Measurements from ENCODE around the gene AHSA1. TPM values are rescaled to one million over a fixed set of nuclear protein-coding genes. Genes with fewer than 3 reads are reported as not detected.

AHSA1 gene
- total and polyA plus RNA-seq, 2 of the 8 experiments (the other 6 are each of a cell fraction or from before 2014, with no cell fraction given) = 155 to 221 TPM

DNA sequence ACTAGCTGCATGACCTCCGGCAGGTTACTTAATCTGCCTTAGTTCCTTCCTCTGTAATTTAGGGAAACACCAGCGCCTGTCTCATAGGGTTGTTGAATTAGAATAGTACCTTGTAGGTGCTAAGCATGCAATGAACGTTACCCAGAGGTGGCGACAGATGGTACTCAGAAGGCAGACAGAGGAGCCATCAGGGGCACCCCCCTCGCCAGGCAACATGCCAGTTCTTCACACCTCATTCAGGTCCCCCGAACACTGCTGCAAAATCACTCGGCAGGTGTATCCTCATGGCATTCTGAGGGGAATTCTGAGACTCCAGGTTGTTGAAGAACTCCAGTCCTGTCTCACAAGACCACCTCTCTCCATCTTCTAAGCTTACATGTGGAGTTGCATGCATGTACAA is 30.7 kb downstream of the AHSA1 start (continued):
- TF ChIP-seq SP1 (IDR thresholded peaks at IDR 0.05; ENCODE audit: low read depth, low read length) = no peak
- TF ChIP-seq ASH2L (IDR thresholded peaks at IDR 0.05; ENCODE audit: low read length) = no peak
- no peak for TF ChIP-seq RNF2 (IDR thresholded peaks at IDR 0.05; ENCODE audit: borderline replicate concordance, low read depth, low read length, missing control alignments, poor library complexity, severe bottlenecking)
- no peak for TF ChIP-seq HDAC6 (IDR thresholded peaks at IDR 0.05; ENCODE audit: low read depth, low read length)
- no peak for TF ChIP-seq KDM4A (IDR thresholded peaks at IDR 0.05; ENCODE audit: low read depth, low read length, severe bottlenecking)
- no peak for TF ChIP-seq USF2 (IDR thresholded peaks at IDR 0.05; ENCODE audit: low read length)
- TF ChIP-seq CHD1 (IDR thresholded peaks at IDR 0.05; ENCODE audit: low read depth, low read length) = no peak
- TF ChIP-seq SP4 (IDR thresholded peaks at IDR 0.05; ENCODE audit: low read length) = no peak

All from H1 (cell line).